ENCODE data around the gene KLHDC7A.

DNA sequence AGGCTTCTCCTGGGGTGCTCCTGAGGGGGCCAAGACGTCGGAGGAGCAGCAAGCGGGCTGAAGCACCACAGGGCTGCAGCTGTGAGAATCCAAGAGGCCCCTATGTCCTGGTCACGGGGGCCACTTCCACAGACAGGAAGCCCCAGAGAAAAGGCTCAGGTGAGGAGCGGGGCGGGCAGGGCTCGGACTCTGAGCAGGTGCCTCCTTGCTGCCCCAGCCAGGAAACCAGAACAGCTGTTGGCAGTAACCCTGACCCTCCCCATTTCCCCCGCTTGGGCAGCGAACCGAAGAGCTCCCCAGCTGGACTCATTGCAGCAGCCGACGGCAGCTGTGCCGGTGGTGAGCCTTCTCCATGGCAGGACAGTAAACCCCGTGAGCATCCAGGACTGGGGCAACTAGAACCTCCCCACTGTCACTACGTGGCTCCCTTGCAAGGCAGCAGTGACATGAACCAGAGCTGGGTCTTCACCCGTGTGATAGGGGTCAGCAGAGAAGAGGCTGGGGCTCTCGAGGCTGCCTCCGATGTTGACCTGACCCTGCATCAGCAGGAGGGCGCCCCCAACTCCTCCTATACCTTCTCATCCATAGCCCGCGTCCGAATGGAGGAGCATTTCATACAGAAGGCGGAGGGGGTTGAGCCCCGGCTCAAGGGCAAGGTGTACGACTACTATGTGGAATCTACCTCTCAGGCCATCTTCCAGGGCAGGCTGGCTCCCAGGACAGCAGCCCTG, 625 bp downstream of the KLHDC7A start:
- TF ChIP-seq POLR2A (IDR thresholded peaks at IDR 0.05; ENCODE audit: low read length) (no peak), GATA1 (IDR thresholded peaks at IDR 0.05; ENCODE audit: low read depth, low read length) (no peak)
